Measurements from ENCODE around the gene STK32B.

Gene STK32B

DNA sequence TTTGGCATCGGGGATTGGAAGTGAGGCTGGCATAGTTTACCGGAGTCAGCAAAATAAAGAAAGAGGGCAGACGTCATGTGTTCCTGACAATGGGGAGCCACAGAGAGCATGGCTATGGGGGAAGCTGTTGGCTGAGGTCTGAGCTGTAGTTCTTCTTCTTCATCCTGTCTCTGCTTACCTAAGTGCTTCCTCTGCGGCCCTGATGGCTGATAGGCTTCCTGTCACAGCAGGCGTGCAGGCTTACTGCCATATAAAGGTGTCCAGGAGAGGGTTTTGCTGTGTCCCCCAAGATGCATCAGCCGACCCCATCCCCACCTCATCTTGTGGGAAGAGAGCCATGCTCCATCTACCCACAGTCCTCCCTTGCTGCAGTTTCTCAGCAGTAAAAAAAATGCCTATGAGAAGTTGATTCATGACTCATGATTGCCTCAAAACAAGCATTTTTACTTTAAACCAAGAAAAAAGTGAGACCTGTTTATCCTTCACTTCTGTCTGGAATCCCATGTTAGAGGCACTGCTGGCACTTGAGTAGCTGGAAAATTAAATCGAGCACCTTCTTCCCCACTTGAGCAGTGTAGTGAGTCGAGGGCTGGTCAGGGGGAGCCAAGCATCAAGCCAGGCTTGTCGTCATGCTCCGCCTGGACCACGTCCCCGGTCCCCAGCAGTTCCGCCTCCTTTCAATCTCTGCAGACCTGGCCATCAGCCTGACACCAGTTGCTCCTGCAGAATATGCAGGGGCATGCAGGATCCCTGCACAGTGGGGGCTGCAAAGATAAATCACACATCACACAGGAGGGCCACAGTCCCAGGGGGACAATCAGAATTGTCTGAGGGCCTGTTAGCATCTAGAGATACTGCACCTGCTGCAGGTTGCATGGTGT is 419.3 kb downstream of the STK32B start:
- in situ Hi-C loops (cut with HindIII; ENCODE audit: low sequenced_read_pairs): no loop called here
- TF ChIP-seq, protein P1, sequence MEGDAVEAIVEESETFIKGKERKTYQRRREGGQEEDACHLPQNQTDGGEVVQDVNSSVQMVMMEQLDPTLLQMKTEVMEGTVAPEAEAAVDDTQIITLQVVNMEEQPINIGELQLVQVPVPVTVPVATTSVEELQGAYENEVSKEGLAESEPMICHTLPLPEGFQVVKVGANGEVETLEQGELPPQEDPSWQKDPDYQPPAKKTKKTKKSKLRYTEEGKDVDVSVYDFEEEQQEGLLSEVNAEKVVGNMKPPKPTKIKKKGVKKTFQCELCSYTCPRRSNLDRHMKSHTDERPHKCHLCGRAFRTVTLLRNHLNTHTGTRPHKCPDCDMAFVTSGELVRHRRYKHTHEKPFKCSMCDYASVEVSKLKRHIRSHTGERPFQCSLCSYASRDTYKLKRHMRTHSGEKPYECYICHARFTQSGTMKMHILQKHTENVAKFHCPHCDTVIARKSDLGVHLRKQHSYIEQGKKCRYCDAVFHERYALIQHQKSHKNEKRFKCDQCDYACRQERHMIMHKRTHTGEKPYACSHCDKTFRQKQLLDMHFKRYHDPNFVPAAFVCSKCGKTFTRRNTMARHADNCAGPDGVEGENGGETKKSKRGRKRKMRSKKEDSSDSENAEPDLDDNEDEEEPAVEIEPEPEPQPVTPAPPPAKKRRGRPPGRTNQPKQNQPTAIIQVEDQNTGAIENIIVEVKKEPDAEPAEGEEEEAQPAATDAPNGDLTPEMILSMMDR (IDR thresholded peaks at IDR 0.05; ENCODE audit: low read depth, low read length, missing control alignments): no peak
- no peak overlapping the region for H3K4me3 ChIP-seq (ENCODE audit: low read depth, low read length)
- no peak for DNase-seq (ENCODE audit: low read depth)

DNA sequence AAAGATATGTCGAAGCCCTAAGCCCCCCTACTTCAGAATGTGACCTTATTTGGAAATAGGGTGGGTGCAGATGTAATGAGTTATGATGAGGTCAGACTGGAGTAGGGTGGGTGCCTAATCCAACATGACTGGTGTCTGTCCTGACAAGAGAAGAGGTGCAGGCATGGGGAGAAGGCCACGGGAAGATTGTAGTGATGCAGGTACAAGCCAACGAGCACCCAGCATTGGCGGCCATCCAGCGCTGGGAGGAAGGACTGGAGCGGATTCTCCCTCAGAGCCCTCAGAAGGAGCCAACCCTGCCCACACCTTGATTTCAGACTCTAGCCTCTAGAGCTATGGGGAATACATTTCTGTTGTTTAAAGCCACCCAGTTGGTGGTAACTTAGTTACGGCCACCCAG is 419.9 kb downstream of the STK32B start:
- TF ChIP-seq, protein P1 (IDR thresholded peaks at IDR 0.05; ENCODE audit: low read depth, low read length, missing control alignments): no peak
- no peak overlapping the region for H3K4me3 ChIP-seq (ENCODE audit: low read depth, low read length)
- in situ Hi-C loops (cut with HindIII; ENCODE audit: low sequenced_read_pairs): no loop called here
- no peak for DNase-seq (ENCODE audit: low read depth)

DNA sequence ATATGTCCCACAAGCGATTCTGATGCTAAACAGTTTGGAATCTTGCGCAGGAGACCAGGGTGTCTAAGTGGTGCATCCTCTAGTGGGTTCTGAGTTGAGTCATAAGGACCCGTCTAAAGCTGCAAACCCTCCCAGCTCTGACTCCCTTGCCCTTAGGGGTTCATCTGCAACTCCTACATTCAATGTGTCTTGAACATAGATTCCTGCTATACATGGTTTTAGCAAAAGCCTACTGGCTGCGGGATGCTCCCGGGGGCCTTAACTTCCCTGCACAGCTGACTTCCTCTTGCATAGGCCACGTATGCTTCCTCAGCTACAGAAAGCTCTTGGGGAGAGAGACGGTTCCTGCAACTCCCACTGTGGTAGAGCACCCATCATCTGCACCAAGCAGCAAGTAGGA is 420.4 kb downstream of the STK32B start:
- H3K4me3 ChIP-seq (ENCODE audit: low read depth, low read length): no peak overlapping the region
- TF ChIP-seq, protein P1 (IDR thresholded peaks at IDR 0.05; ENCODE audit: low read depth, low read length, missing control alignments): no peak
- in situ Hi-C loops (cut with HindIII; ENCODE audit: low sequenced_read_pairs): no loop called here
- DNase-seq (ENCODE audit: low read depth): no peak

DNA sequence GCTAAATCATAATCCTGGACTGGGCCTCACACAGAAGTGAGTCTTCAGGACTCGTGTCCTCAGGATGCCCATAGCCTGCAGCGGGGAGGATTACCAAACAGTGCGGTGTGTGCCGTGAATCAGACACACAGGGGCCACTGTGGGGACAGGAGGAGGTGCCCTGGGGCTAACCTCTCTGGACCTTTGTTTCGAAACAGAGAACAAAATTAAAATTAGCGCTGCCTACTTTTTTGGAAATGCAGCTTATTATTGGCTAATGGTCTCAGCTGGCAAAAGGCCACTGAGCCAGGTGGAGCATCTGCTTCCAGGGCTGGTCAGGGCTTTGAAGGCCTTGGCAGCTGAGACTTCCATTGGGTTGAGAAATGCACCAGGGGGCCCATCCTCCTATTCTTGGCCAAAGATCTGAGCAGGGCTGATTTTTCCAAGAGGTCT is 420.9 kb downstream of the STK32B start:
- no peak for DNase-seq (ENCODE audit: low read depth)
- TF ChIP-seq, protein P1 (IDR thresholded peaks at IDR 0.05; ENCODE audit: low read depth, low read length, missing control alignments): no peak
- in situ Hi-C loops (cut with HindIII; ENCODE audit: low sequenced_read_pairs): no loop called here
- no peak overlapping the region for H3K4me3 ChIP-seq (ENCODE audit: low read depth, low read length)

DNA sequence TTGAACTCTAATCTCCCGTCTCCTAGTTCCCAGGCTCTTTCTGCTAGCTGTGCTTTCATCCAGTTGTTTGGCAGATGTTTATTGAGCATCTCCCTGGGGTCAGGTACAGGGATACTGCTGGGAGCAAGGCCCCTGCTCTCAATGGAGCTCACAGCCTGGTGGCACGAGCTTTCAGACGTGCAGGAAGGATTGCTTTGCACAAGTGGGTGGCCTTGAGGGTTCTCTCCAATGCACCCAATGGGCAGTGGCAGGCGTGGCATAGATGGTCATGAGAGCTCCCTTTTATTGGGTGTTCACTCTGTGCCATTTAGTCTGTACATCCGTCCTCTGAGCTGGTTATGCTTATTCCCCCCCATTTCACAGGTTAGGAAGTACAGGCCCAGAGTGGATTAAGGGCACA is 421.8 kb downstream of the STK32B start:
- in situ Hi-C loops (cut with HindIII; ENCODE audit: low sequenced_read_pairs): no loop called here
- TF ChIP-seq, protein P1 (IDR thresholded peaks at IDR 0.05; ENCODE audit: low read depth, low read length, missing control alignments): no peak
- H3K4me3 ChIP-seq (ENCODE audit: low read depth, low read length): no peak overlapping the region
- DNase-seq (ENCODE audit: low read depth): no peak

DNA sequence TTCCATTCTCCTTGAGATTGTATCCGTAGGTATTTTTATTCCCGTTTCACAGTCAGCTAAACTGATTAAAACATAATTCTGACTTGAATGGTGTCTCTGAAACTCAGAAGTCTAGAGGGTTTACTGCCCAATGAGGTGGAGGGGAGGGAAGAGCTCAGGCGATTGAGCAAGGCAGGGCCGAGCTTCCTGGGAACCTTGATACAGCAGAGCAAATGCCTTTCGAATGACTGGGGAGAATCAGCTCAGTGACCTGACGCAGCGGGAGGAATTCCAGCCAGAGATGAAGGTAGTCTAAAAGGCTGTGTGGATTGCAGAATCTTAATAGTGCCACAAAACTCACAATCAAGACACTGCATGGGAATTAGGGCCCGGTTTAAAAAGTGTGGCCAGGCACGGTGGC is 423.5 kb downstream of the STK32B start:
- DNase-seq (ENCODE audit: low read depth): no peak
- in situ Hi-C loops (cut with HindIII; ENCODE audit: low sequenced_read_pairs): no loop called here
- no peak overlapping the region for H3K4me3 ChIP-seq (ENCODE audit: low read depth, low read length)
- TF ChIP-seq, protein P1 (IDR thresholded peaks at IDR 0.05; ENCODE audit: low read depth, low read length, missing control alignments): no peak

Measured in astrocyte of the cerebellum (primary cell).